Lower lobe of right lung (tissue), 2 donors: ENCODE measurements around the gene HOXA7. TPM values are rescaled to one million over a fixed set of nuclear protein-coding genes. Genes with fewer than 3 reads are reported as not detected.

ENCODE experiments used
- ATAC-seq, 2 donors: fragments of 200-7000 bp; cut with Tn5 transposase; one replicate each; pipeline ENCODE4 v1.9.1; 2020 to 2022; ENCODE audit warnings: mild to moderate bottlenecking in 2 of 2, moderate library complexity in 2 of 2
- DNase-seq: peaks from one replicate; pipeline ENCODE4 v3.0.0-alpha.2; 2020
- H3K27ac ChIP-seq: fragments of 200-600 bp; one replicate; pipeline ENCODE4 v1.8.0; 2022
- H3K27me3 ChIP-seq: fragments of 200-600 bp; one replicate; pipeline ENCODE4 v1.8.0; 2022; ENCODE audit warnings: low read depth
- H3K36me3 ChIP-seq: fragments of 200-600 bp; one replicate; pipeline ENCODE4 v1.8.0; 2022; ENCODE audit warnings: mild to moderate bottlenecking
- H3K4me1 ChIP-seq: fragments of 200-600 bp; one replicate; pipeline ENCODE4 v1.8.0; 2022
- H3K4me3 ChIP-seq: fragments of 200-600 bp; one replicate; pipeline ENCODE4 v1.8.0; 2022; ENCODE audit warnings: mild to moderate bottlenecking
- H3K9me3 ChIP-seq: fragments of 200-600 bp; one replicate; pipeline ENCODE4 v1.8.0; 2022
- intact Hi-C: fragments of 100-400 bp; cut with DNase I; formaldehyde crosslinking; loops from one replicate; pipeline ENCODE4 v1.11.0; 2022
- total RNA-seq: library from RNA; stranded (reverse); fragmentation: NEBNext Ultra II Directional; extraction: Animal tissue kit (Norgen Biotek cat#: 25700); gene quantifications from one replicate; pipeline ENCODE4 v1.2.1, GENCODE V29; 2021
- TF ChIP-seq, protein P1 (sequence below): fragments of 200-600 bp; IDR thresholded peaks from one replicate; pipeline ENCODE4 v1.8.0; 2022; ENCODE audit warnings: antibody characterized with exemption, mild to moderate bottlenecking
- donor health status: DM: no; HTN: yes; CAD: no; lungs with severe emphysema.

The HOXA7 gene
- total RNA-seq, 1 donor from 2014 or later: 2.2 TPM

- Histone ChIP-seq H3K27ac (no peak overlapping the region), H3K4me1 (peaks cover 41% of the 10 kb centered on the region), H3K27me3 (peaks cover 94% of the 10 kb centered on the region), H3K36me3 (no peaks in the 10 kb centered on the region), H3K9me3 (no peaks in the 10 kb centered on the region), H3K4me3 (peak overlapping the region; percentile 37)
- DNase-seq (no peak), ATAC-seq (peak; percentile 35 to 58)
- intact Hi-C loops: no loop called here
- TF ChIP-seq, protein P1, sequence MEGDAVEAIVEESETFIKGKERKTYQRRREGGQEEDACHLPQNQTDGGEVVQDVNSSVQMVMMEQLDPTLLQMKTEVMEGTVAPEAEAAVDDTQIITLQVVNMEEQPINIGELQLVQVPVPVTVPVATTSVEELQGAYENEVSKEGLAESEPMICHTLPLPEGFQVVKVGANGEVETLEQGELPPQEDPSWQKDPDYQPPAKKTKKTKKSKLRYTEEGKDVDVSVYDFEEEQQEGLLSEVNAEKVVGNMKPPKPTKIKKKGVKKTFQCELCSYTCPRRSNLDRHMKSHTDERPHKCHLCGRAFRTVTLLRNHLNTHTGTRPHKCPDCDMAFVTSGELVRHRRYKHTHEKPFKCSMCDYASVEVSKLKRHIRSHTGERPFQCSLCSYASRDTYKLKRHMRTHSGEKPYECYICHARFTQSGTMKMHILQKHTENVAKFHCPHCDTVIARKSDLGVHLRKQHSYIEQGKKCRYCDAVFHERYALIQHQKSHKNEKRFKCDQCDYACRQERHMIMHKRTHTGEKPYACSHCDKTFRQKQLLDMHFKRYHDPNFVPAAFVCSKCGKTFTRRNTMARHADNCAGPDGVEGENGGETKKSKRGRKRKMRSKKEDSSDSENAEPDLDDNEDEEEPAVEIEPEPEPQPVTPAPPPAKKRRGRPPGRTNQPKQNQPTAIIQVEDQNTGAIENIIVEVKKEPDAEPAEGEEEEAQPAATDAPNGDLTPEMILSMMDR: no peak
Measured at GRCh38 chr7:27200761-27201579, 44.5 kb upstream of the HOXA7 start.

- DNase-seq (no peak), ATAC-seq (peak; percentile 21 to 35)
- Histone ChIP-seq H3K36me3 (no peaks in the 10 kb centered on the region), H3K27ac (no peak within 1 kb of the TSS), H3K9me3 (no peaks in the 10 kb centered on the region), H3K4me3 (peak within 1 kb of the TSS; percentile 37), H3K27me3 (peaks cover 94% of the 10 kb centered on the region), H3K4me1 (peaks cover 32% of the 10 kb centered on the region)
- TF ChIP-seq, protein P1: no peak
- intact Hi-C loops: loop anchor here (10.0 kb wide), 1 partner anchor 885 kb away; no protein-coding TSS in a partner anchor
Measured at GRCh38 chr7:27199849-27200760, 43.6 kb upstream of the HOXA7 start, which contains the start of gene HOXA13. TSS of gene HOXA13 (minus strand) at chr7:27200091. CDS start at chr7:27200077, 14 bp downstream.

- H3K36me3 ChIP-seq: no peaks in the 10 kb centered on the region
- DNase-seq: no peak
- H3K27me3 ChIP-seq: peaks cover 94% of the 10 kb centered on the region
- no peaks in the 10 kb centered on the region for H3K9me3 ChIP-seq
- ATAC-seq: peak; percentile 7 to 10
- peak overlapping the region; percentile 19 for H3K4me3 ChIP-seq
- TF ChIP-seq, protein P1: no peak
- H3K4me1 ChIP-seq: peaks cover 27% of the 10 kb centered on the region
- H3K27ac ChIP-seq: no peak overlapping the region
- intact Hi-C loops: loop anchor here (10.0 kb wide), 1 partner anchor 886 kb away; no protein-coding TSS in a partner anchor
Measured at GRCh38 chr7:27198871-27199801, 42.7 kb upstream of the HOXA7 start.

DNA sequence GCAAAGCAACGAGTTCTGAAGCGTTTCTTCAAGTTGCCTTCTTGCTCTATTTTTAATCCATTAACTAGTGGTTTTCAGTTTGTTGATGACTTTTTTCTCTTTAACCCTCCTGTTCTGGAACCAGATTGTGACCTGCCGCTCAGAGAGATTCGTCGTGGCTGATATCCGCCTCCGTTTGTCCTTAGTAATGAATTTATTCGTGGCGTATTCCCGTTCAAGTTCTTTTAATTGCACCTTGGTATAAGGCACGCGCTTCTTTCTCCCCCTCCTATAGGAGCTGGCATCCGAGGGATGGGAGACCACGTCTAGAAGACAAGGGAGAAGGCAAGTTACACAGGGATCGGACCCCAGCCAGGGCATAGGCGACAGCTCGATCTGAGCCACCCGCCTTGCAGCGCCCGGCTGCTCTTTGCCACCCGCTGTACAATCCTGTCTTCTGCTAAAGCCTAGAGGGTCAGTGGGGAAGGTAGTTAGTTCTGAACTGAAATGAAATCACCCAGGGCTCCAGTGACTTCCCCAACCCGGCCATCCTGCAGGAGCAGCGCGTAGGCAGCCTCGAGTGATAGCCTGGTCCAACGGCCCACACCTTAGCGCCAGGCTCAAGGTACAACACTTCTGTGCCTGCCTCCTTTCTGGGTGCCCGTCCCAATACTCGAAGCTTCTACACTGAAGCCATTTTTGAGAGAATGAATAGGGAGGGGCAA is 41.8 kb upstream of the HOXA7 start:
- intact Hi-C loops: loop anchor here (10.0 kb wide), 1 partner anchor 887 kb away; no protein-coding TSS in a partner anchor
- H3K36me3 ChIP-seq: no peaks in the 10 kb centered on the region
- no peak for ATAC-seq
- TF ChIP-seq, protein P1: no peak
- peaks cover 32% of the 10 kb centered on the region for H3K4me1 ChIP-seq
- H3K27me3 ChIP-seq: peaks cover 94% of the 10 kb centered on the region
- H3K4me3 ChIP-seq: no peak overlapping the region
- no peak for DNase-seq
- H3K27ac ChIP-seq: no peak overlapping the region
- no peaks in the 10 kb centered on the region for H3K9me3 ChIP-seq
